ENCODE measurements around the gene LRRC74B. TPM values are rescaled to one million over a fixed set of nuclear protein-coding genes. Genes with fewer than 3 reads are reported as not detected.

The LRRC74B gene
- total and polyA plus RNA-seq, 2 experiments from 2014 or later = not detected

- in situ Hi-C loops (cut with MboI) = no loop called here
- H4K20me1 ChIP-seq (ENCODE audit: insufficient read depth) = no peaks in the 10 kb centered on the region
- H3K9me3 ChIP-seq (ENCODE audit: low read depth) = no peaks in the 10 kb centered on the region
- H3K27ac ChIP-seq = no peak overlapping the region
- no peaks in the 10 kb centered on the region for H3K79me2 ChIP-seq (ENCODE audit: insufficient read depth)
- no peaks in the 10 kb centered on the region for H3K36me3 ChIP-seq (ENCODE audit: low read depth)
- no peaks in the 10 kb centered on the region for H3K4me1 ChIP-seq (ENCODE audit: insufficient read depth)
- H3K9me2 ChIP-seq (ENCODE audit: insufficient read depth) = no peaks in the 10 kb centered on the region
- no peaks in the 10 kb centered on the region for H3F3A ChIP-seq (ENCODE audit: insufficient read depth)
- no peak overlapping the region for H3K4me2 ChIP-seq (ENCODE audit: unreplicated experiment)
- no peak for DNase-seq
- 79 to 81% methylated on average over 13 of the region's 13 CpGs for WGBS, 2 experiments (ENCODE audit: low coverage in 1 of 2, low lambda C conversion rate in 2 of 2, missing lambda C conversion rate in 2 of 2)
- no peak overlapping the region for H2AFZ ChIP-seq
- H3K9ac ChIP-seq = no peak overlapping the region
- H3K4me3 ChIP-seq = no peak overlapping the region
- H3K27me3 ChIP-seq (replicated peaks; ENCODE audit: insufficient read depth) = 0 out of 2 replicates have a peak, but pooled peaks cover 6% of the 10 kb centered on the region
- TF ChIP-seq EZH2phosphoT487 (IDR thresholded peaks at IDR 0.05; ENCODE audit: insufficient read depth, low read depth) (no peak), EZH2 (IDR thresholded peaks at IDR 0.05; ENCODE audit: insufficient read depth, poor library complexity, severe bottlenecking) (no peak)
These were observed 17.2 kb upstream of the LRRC74B start for GRCh38 chr22:21028277-21029251.

GRCh38 chr22:21029486-21030025, 16.2 kb upstream of the LRRC74B start:
- no peaks in the 10 kb centered on the region for H4K20me1 ChIP-seq (ENCODE audit: insufficient read depth)
- DNase-seq = no peak
- H3K4me1 ChIP-seq (ENCODE audit: insufficient read depth) = no peaks in the 10 kb centered on the region
- TF ChIP-seq EZH2 (IDR thresholded peaks at IDR 0.05; ENCODE audit: insufficient read depth, poor library complexity, severe bottlenecking) = no peak
- TF ChIP-seq EZH2phosphoT487 (IDR thresholded peaks at IDR 0.05; ENCODE audit: insufficient read depth, low read depth) = no peak
- no peak overlapping the region for H3K27ac ChIP-seq
- 0 out of 2 replicates have a peak, but pooled peaks cover 6% of the 10 kb centered on the region for H3K27me3 ChIP-seq (replicated peaks; ENCODE audit: insufficient read depth)
- H3K4me2 ChIP-seq (ENCODE audit: unreplicated experiment) = no peak overlapping the region
- no peaks in the 10 kb centered on the region for H3K9me3 ChIP-seq (ENCODE audit: low read depth)
- WGBS, 2 experiments (ENCODE audit: low coverage in 1 of 2, low lambda C conversion rate in 2 of 2, missing lambda C conversion rate in 2 of 2) = 51 to 56% methylated on average over 11 to 12 of the region's 12 CpGs
- no peaks in the 10 kb centered on the region for H3K79me2 ChIP-seq (ENCODE audit: insufficient read depth)
- H3F3A ChIP-seq (ENCODE audit: insufficient read depth) = no peaks in the 10 kb centered on the region
- H3K9me2 ChIP-seq (ENCODE audit: insufficient read depth) = no peaks in the 10 kb centered on the region
- no peaks in the 10 kb centered on the region for H3K36me3 ChIP-seq (ENCODE audit: low read depth)
- in situ Hi-C loops (cut with MboI) = no loop called here
- H3K4me3 ChIP-seq = no peak overlapping the region
- no peak overlapping the region for H3K9ac ChIP-seq
- no peak overlapping the region for H2AFZ ChIP-seq

DNA sequence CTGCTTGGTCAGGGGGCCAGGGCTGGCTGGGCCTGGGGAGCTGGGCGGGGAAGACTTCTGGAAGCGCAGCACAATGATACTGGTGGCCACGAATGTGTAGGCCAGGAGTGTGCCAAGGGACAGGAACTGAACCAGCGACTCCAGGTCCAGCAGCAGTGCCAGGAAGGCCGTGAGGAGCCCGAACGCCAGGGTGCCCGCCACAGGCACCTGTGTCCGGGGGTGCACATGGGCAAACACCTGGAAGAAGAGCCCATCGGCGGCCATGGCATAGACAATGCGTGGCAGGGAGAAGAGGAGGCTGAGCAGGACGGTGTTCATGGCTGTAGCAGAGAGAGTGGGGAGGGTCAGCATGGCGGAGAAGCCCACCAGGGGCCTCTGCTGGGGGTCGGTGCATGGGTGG, 15.7 kb upstream of the LRRC74B start:
- TF ChIP-seq EZH2phosphoT487 (IDR thresholded peaks at IDR 0.05; ENCODE audit: insufficient read depth, low read depth) (no peak), EZH2 (IDR thresholded peaks at IDR 0.05; ENCODE audit: insufficient read depth, poor library complexity, severe bottlenecking) (no peak)
- in situ Hi-C loops (cut with MboI) = no loop called here
- 81 to 82% methylated on average over 14 to 15 of the region's 15 CpGs for WGBS, 2 experiments (ENCODE audit: low coverage in 1 of 2, low lambda C conversion rate in 2 of 2, missing lambda C conversion rate in 2 of 2)

DNA sequence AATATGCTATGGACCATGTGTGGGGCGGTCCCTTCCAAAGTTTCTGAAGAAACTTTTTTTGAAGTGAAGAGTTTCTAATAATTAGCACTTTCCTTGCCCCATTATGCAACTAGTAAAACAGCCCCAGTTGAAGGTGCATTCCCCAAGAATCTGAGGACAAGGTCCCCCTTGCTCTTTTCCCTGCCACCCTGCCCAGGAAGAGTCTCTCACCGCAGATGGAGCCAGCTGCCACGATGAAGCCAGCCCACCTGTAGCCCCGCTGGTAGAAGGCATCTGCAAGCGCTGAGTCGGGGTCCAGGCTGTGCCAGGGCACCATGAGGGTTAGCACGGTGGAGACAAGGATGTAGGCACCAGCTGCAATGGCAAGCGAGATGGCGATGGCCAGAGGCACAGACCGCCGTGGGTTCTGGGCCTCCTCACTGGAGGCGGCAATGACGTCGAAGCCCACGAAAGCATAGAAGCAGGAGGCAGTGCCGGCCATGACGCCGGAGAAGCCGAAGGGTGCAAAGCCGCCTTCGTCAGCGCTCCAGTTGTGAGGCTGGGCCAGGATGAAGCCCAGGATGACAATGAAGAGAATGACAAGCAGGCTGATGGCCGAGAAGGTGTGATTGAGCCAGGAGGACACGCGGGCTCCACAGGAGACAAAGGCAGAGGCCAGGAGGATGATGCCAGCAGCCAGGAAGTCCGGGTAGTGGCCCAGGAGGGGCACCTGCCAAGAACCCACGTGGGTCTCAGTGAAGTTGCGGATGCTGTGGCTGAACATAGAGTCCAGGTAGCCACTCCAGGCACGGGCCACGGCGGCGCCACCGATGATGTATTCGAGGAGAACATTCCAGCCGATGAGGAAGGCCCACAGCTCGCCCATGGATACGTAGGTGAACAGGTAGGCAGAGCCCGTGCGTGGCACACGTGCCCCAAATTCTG, 14.9 kb upstream of the LRRC74B start:
- H2AFZ ChIP-seq = no peak overlapping the region
- no peaks in the 10 kb centered on the region for H3K9me2 ChIP-seq (ENCODE audit: insufficient read depth)
- in situ Hi-C loops (cut with MboI) = no loop called here
- WGBS, 2 experiments (ENCODE audit: low coverage in 1 of 2, low lambda C conversion rate in 2 of 2, missing lambda C conversion rate in 2 of 2) = 87 to 88% methylated on average over 39 to 40 of the region's 40 CpGs
- DNase-seq = no peak
- H3K79me2 ChIP-seq (ENCODE audit: insufficient read depth) = no peaks in the 10 kb centered on the region
- no peaks in the 10 kb centered on the region for H3F3A ChIP-seq (ENCODE audit: insufficient read depth)
- no peaks in the 10 kb centered on the region for H3K9me3 ChIP-seq (ENCODE audit: low read depth)
- H3K9ac ChIP-seq = no peak overlapping the region
- H3K27me3 ChIP-seq (replicated peaks; ENCODE audit: insufficient read depth) = 0 out of 2 replicates have a peak, but pooled peaks cover 6% of the 10 kb centered on the region
- TF ChIP-seq EZH2 (IDR thresholded peaks at IDR 0.05; ENCODE audit: insufficient read depth, poor library complexity, severe bottlenecking) (no peak), EZH2phosphoT487 (IDR thresholded peaks at IDR 0.05; ENCODE audit: insufficient read depth, low read depth) (no peak)
- H3K36me3 ChIP-seq (ENCODE audit: low read depth) = no peaks in the 10 kb centered on the region
- H3K4me2 ChIP-seq (ENCODE audit: unreplicated experiment) = no peak overlapping the region
- H3K27ac ChIP-seq = no peak overlapping the region
- no peaks in the 10 kb centered on the region for H3K4me1 ChIP-seq (ENCODE audit: insufficient read depth)
- no peaks in the 10 kb centered on the region for H4K20me1 ChIP-seq (ENCODE audit: insufficient read depth)
- no peak overlapping the region for H3K4me3 ChIP-seq

More for the DNA sequence above, 15.7 kb upstream of the LRRC74B start:
- no peaks in the 10 kb centered on the region for H3K79me2 ChIP-seq (ENCODE audit: insufficient read depth)
- H3K9ac ChIP-seq = no peak overlapping the region
- H3K4me3 ChIP-seq = no peak overlapping the region
- DNase-seq = no peak
- H3K4me1 ChIP-seq (ENCODE audit: insufficient read depth) = no peaks in the 10 kb centered on the region
- H3K27ac ChIP-seq = no peak overlapping the region
- no peaks in the 10 kb centered on the region for H3K9me3 ChIP-seq (ENCODE audit: low read depth)
- H3K36me3 ChIP-seq (ENCODE audit: low read depth) = no peaks in the 10 kb centered on the region
- 0 out of 2 replicates have a peak, but pooled peaks cover 6% of the 10 kb centered on the region for H3K27me3 ChIP-seq (replicated peaks; ENCODE audit: insufficient read depth)
- no peak overlapping the region for H3K4me2 ChIP-seq (ENCODE audit: unreplicated experiment)
- no peaks in the 10 kb centered on the region for H3F3A ChIP-seq (ENCODE audit: insufficient read depth)
- no peaks in the 10 kb centered on the region for H3K9me2 ChIP-seq (ENCODE audit: insufficient read depth)
- H2AFZ ChIP-seq = no peak overlapping the region
- no peaks in the 10 kb centered on the region for H4K20me1 ChIP-seq (ENCODE audit: insufficient read depth)
